ENCODE results near the gene PTEN. TPM values are rescaled to one million over a fixed set of nuclear protein-coding genes. Genes with fewer than 3 reads are reported as not detected.
A peak's percentile ranks its signal among the peaks of the same experiment; 100 is the strongest.

PTEN gene
- total and polyA plus RNA-seq, 2 donors (not counting 3 experiments of a cell fraction or from before 2014, with no cell fraction given): 8.0 to 76.9 TPM

- Histone ChIP-seq H3K4me1 (ENCODE audit: control insufficient read depth, extremely low read depth, insufficient read depth, low read length) (peaks cover 19% of the 10 kb centered on the region), H4K20me1 (replicated peaks; ENCODE audit: control insufficient read depth, extremely low read depth, insufficient read depth, low read length) (peaks cover 3% of the 10 kb centered on the region), H3K4me2 (ENCODE audit: insufficient read depth, low read length) (peak overlapping the region; percentile 99), H3K27me3 (ENCODE audit: control insufficient read depth in 2 of 2, insufficient read depth in 2 of 2, low read length in 2 of 2) (no peaks in the 10 kb centered on the region), H3K9me3 (replicated peaks; ENCODE audit: control insufficient read depth, insufficient read depth, low read length) (no peaks in the 10 kb centered on the region), H3K79me2 (ENCODE audit: control insufficient read depth, insufficient read depth, low read length) (peaks cover 63% of the 10 kb centered on the region), H3K9ac (replicated peaks; ENCODE audit: extremely low read depth, insufficient read depth, low read length) (peak overlapping the region; percentile 86), H2AFZ (ENCODE audit: low read depth, low read length) (no peak overlapping the region), H3K27ac (ENCODE audit: insufficient read depth, low read depth, low read length) (no peak overlapping the region), H3K9me1 (replicated peaks; ENCODE audit: control insufficient read depth, extremely low read depth, insufficient read depth, low read length) (no peaks in the 10 kb centered on the region), H3K4me3 (replicated peaks in 1 of 3; ENCODE audit: insufficient read depth in 1 of 3, low read depth in 1 of 3, low read length in 3 of 3) (peak overlapping the region; percentile 50 to 99 (median 93)), H3K36me3 (ENCODE audit: control insufficient read depth in 2 of 2, extremely low read depth in 1 of 2, insufficient read depth in 2 of 2, low read length in 2 of 2) (no peaks in the 10 kb centered on the region)
- DNase-seq (ENCODE audit: low read depth, low spot score) (peak; percentile 51), FAIRE-seq (no peak)
- CTCF ChIA-PET: interaction anchor here (0.8 to 10.2 kb wide), 7 partner anchors 13 to 688 kb away, joined by 3 to 178 read pairs (median 3); no protein-coding TSS in a partner anchor
- no TSS peak for BruUV-seq (replicated peaks)
- TF ChIP-seq JUN (IDR thresholded peaks at IDR 0.05; ENCODE audit: borderline replicate concordance, insufficient read depth, insufficient read length, low read depth) (no peak), GATA2 (IDR thresholded peaks at IDR 0.05; ENCODE audit: insufficient read depth, insufficient read length, low read depth, low read length) (no peak), FOS (IDR thresholded peaks at IDR 0.05; ENCODE audit: borderline replicate concordance, insufficient read depth, low read length) (no peak), EZH2 (IDR thresholded peaks at IDR 0.05; ENCODE audit: borderline replicate concordance, low read depth, low read length, severe bottlenecking) (no peak), POLR2A (IDR thresholded peaks at IDR 0.05; ENCODE audit: low read depth, low read length) (no peak), POLR2AphosphoS5 (IDR thresholded peaks at IDR 0.05; ENCODE audit: insufficient read depth, low read depth, low read length) (no peak), MYC (IDR thresholded peaks at IDR 0.05; ENCODE audit: low read depth, low read length) (no peak)
- TF ChIP-seq, protein P1, sequence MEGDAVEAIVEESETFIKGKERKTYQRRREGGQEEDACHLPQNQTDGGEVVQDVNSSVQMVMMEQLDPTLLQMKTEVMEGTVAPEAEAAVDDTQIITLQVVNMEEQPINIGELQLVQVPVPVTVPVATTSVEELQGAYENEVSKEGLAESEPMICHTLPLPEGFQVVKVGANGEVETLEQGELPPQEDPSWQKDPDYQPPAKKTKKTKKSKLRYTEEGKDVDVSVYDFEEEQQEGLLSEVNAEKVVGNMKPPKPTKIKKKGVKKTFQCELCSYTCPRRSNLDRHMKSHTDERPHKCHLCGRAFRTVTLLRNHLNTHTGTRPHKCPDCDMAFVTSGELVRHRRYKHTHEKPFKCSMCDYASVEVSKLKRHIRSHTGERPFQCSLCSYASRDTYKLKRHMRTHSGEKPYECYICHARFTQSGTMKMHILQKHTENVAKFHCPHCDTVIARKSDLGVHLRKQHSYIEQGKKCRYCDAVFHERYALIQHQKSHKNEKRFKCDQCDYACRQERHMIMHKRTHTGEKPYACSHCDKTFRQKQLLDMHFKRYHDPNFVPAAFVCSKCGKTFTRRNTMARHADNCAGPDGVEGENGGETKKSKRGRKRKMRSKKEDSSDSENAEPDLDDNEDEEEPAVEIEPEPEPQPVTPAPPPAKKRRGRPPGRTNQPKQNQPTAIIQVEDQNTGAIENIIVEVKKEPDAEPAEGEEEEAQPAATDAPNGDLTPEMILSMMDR (IDR thresholded peaks at IDR 0.05; ENCODE audit: extremely low read depth in 1 of 2, insufficient read depth in 1 of 2, low read depth in 1 of 2, low read length in 2 of 2): no peak
- TF ChIP-seq, protein P2, sequence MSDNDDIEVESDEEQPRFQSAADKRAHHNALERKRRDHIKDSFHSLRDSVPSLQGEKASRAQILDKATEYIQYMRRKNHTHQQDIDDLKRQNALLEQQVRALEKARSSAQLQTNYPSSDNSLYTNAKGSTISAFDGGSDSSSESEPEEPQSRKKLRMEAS (IDR thresholded peaks at IDR 0.05; ENCODE audit: insufficient read depth, insufficient read length): no peak
- intact Hi-C loops (cut with micrococcal nuclease) (loop anchor here (10.0 kb wide), 1 partner anchor 331 kb away; no protein-coding TSS in a partner anchor), dilution Hi-C loops (cut with MboI; ENCODE audit: extremely low pct_ligation_motif_present, low sequenced_read_pairs) (loop anchor here (25.0 kb wide), 1 partner anchor 697 kb away; no protein-coding TSS in a partner anchor)
- POLR2A ChIA-PET: no interaction called here
Observed at GRCh38 chr10:87865241-87865881, 1.9 kb downstream of the PTEN start.
